ENCODE measurements around the gene HS3ST3B1. TPM values are rescaled to one million over a fixed set of nuclear protein-coding genes. Genes with fewer than 3 reads are reported as not detected.

Gene HS3ST3B1
- total RNA-seq = 52.8 TPM

DNA sequence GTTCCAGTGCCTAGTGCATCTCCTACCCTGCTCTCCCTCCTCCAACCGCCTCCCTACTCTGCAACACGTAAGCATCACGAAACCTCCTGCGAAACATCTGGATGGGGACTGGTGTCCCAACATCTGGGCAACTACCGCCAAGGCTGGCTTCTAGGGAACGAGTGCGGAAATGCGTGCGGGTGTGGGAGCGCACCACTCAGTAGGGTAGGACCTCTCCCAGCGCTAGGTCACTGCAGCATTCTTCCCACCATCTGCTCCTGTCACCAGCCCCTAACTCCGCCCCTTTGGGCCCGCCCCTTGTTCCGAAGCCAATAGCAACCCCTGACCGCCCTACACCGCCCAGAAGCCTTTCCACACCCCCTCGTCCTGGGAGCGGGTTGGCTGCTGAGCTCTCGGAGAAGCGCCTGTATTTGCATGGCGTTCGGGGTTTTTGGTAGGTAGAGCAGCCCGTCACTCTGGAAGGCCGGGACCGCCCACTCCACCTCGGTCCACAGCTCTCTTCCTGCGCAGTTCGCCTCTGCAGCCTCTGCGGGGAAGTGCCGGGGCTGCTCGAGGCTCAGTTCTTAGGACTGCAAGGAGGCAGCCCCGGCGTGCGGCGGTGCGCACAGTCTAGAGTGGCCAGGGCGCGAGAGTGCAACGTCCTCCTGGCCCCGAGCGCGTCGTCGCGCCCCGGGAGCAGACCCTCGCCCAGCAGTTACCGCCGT, at the start of gene HS3ST3B1:
TSS of gene HS3ST3B1 (plus strand) at position 507 of the 704 bp plus-strand sequence. CDS start 438 bp downstream, outside the sequence.

Other genes with a start within 250 kb of the HS3ST3B1 start
- 37.2 TPM for gene COX10, start 231.6 kb upstream of the HS3ST3B1 start, total RNA-seq
- not detected for gene CDRT15, start 64.2 kb upstream of the HS3ST3B1 start, total RNA-seq